Measurements from ENCODE around the gene LCN2. TPM values are rescaled to one million over a fixed set of nuclear protein-coding genes. Genes with fewer than 3 reads are reported as not detected.

Gene LCN2
- total and polyA plus RNA-seq, 2 experiments from 2014 or later: 2.0 TPM; not detected in 1

DNA sequence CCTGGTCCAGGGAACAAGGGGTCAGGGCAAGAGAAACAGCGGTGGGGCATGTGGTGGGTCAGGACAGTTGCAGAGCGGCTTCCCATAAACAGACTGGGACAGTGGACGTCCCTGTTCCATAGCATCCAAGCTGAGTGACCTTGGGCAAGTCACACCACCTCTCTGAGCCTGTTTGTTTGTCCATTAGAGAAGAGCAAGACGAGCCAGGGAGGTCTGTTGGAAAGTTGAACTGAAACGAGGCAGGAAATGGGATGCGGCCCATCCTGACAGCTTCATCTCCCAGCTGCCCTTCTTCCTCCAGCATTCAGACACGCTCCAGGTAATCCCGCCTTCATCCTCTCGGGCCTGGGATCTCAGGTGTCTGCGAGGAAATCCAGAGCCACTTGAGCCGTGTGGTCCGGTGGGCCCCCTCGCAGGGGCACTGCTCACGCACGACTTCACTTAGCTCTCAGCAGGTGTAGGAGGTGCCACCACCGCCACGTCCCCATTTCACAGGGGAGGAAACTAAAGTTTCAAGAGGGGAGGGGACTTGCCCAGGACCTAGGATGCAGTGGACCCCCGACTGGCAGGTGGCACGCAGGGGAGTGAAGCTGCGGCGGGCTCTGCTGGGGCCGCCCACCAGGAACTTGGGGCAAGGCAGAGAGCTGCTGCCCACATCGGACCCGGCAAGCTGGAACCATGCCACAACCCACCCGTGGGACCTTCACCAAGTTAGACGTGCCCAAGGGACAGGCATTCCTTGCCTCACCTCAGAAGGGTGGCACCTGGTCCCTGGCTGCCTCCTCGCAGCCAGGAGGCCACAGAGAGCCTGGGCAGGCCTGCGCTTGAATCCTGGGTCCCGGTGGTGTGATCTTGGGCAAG is 34.7 kb upstream of the LCN2 start:
- H3K4me1 ChIP-seq (ENCODE audit: insufficient read depth): peaks cover 6% of the 10 kb centered on the region; the same call in 1 of the 2 replicates
- Mint-ChIP-seq H3K4me1 (peaks cover 12% of the 10 kb centered on the region), H3K27me3 (ENCODE audit: insufficient read depth, low read depth, poor library complexity) (peaks cover 10% of the 10 kb centered on the region), H3K9me3 (no peaks in the 10 kb centered on the region), H3K4me3 (no peak overlapping the region), H3K36me3 (ENCODE audit: low read depth) (peaks cover 18% of the 10 kb centered on the region), H3K27ac (no peak overlapping the region)
- no peak overlapping the region for H3K27ac ChIP-seq (ENCODE audit: low read depth)
- H3K9me2 ChIP-seq (ENCODE audit: insufficient read depth): no peaks in the 10 kb centered on the region
- DNase-seq (ENCODE audit: low spot score) (no peak), ATAC-seq (no peak)
- H3K36me3 ChIP-seq (ENCODE audit: insufficient read depth): no peaks in the 10 kb centered on the region
- no peak overlapping the region for H2AFZ ChIP-seq
- H3K4me3 ChIP-seq: no peak overlapping the region
- TF ChIP-seq POLR2AphosphoS5 (IDR thresholded peaks at IDR 0.05; ENCODE audit: low read depth): no peak
- TF ChIP-seq ZNF114 (CRISPR knock-in tag; IDR thresholded peaks at IDR 0.05): no peak
- TF ChIP-seq, protein P1, sequence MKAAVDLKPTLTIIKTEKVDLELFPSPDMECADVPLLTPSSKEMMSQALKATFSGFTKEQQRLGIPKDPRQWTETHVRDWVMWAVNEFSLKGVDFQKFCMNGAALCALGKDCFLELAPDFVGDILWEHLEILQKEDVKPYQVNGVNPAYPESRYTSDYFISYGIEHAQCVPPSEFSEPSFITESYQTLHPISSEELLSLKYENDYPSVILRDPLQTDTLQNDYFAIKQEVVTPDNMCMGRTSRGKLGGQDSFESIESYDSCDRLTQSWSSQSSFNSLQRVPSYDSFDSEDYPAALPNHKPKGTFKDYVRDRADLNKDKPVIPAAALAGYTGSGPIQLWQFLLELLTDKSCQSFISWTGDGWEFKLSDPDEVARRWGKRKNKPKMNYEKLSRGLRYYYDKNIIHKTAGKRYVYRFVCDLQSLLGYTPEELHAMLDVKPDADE (IDR thresholded peaks at IDR 0.05): no peak
- TF ChIP-seq JUNB (IDR thresholded peaks at IDR 0.05; ENCODE audit: unreplicated experiment): no peak
- no peak for TF ChIP-seq CTCF (conservative IDR thresholded peaks at IDR 0.05; ENCODE audit: low read depth in 2 of 2)
- no peak for TF ChIP-seq ZNF462 (CRISPR knock-in tag; IDR thresholded peaks at IDR 0.05)
- TF ChIP-seq, protein P2, sequence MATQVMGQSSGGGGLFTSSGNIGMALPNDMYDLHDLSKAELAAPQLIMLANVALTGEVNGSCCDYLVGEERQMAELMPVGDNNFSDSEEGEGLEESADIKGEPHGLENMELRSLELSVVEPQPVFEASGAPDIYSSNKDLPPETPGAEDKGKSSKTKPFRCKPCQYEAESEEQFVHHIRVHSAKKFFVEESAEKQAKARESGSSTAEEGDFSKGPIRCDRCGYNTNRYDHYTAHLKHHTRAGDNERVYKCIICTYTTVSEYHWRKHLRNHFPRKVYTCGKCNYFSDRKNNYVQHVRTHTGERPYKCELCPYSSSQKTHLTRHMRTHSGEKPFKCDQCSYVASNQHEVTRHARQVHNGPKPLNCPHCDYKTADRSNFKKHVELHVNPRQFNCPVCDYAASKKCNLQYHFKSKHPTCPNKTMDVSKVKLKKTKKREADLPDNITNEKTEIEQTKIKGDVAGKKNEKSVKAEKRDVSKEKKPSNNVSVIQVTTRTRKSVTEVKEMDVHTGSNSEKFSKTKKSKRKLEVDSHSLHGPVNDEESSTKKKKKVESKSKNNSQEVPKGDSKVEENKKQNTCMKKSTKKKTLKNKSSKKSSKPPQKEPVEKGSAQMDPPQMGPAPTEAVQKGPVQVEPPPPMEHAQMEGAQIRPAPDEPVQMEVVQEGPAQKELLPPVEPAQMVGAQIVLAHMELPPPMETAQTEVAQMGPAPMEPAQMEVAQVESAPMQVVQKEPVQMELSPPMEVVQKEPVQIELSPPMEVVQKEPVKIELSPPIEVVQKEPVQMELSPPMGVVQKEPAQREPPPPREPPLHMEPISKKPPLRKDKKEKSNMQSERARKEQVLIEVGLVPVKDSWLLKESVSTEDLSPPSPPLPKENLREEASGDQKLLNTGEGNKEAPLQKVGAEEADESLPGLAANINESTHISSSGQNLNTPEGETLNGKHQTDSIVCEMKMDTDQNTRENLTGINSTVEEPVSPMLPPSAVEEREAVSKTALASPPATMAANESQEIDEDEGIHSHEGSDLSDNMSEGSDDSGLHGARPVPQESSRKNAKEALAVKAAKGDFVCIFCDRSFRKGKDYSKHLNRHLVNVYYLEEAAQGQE (IDR thresholded peaks at IDR 0.05; ENCODE audit: unreplicated experiment): no peak
- TF ChIP-seq CREB1 (CRISPR knock-in tag; IDR thresholded peaks at IDR 0.05; ENCODE audit: low read depth): no peak
- TF ChIP-seq ZNF331 (CRISPR knock-in tag; IDR thresholded peaks at IDR 0.05; ENCODE audit: low read depth): no peak
- no peak for TF ChIP-seq STAT1 (IDR thresholded peaks at IDR 0.05; ENCODE audit: unreplicated experiment)
- TF ChIP-seq EZH2phosphoT487 (IDR thresholded peaks at IDR 0.05; ENCODE audit: unreplicated experiment): no peak
- TF ChIP-seq EZH2 (IDR thresholded peaks at IDR 0.05; ENCODE audit: low read depth, unreplicated experiment): no peak
- TF ChIP-seq NANOG (IDR thresholded peaks at IDR 0.05; ENCODE audit: borderline replicate concordance): no peak
- no peaks in the 10 kb centered on the region for H3K79me2 ChIP-seq (replicated peaks; ENCODE audit: insufficient read depth)
- peaks cover 7% of the 10 kb centered on the region; the same call in 1 of the 2 replicates for H3F3A ChIP-seq (replicated peaks; ENCODE audit: low read depth)
- no peak overlapping the region for H3K4me2 ChIP-seq
- no peaks in the 10 kb centered on the region for H3K27me3 ChIP-seq (ENCODE audit: insufficient read depth)
- H4K20me1 ChIP-seq (replicated peaks; ENCODE audit: insufficient read depth): no peaks in the 10 kb centered on the region; the same call in 1 of the 2 replicates

Data from GM23338 (cell line).